Inferior parietal cortex (tissue), 1 donor: ENCODE measurements around the gene CHPT1.
"Not testable (repeated sequence)": the region's sequence is repeated elsewhere in the genome, so short reads cannot be mapped to it uniquely, and the experiment has no call there.

ENCODE experiments used
- DNase-seq: peaks from one replicate; pipeline ENCODE4 v3.0.0-alpha.2; 2016; ENCODE audit errors: extremely low spot score

Gene CHPT1

GRCh38 chr12:101720118-101720517, 22.7 kb downstream of the CHPT1 start:
- no peak for DNase-seq

- DNase-seq = no peak
Measured at GRCh38 chr12:101722392-101722791, 25.0 kb downstream of the CHPT1 start.

- no peak for DNase-seq
Measured at GRCh38 chr12:101727098-101727497, 29.7 kb downstream of the CHPT1 start.

DNA sequence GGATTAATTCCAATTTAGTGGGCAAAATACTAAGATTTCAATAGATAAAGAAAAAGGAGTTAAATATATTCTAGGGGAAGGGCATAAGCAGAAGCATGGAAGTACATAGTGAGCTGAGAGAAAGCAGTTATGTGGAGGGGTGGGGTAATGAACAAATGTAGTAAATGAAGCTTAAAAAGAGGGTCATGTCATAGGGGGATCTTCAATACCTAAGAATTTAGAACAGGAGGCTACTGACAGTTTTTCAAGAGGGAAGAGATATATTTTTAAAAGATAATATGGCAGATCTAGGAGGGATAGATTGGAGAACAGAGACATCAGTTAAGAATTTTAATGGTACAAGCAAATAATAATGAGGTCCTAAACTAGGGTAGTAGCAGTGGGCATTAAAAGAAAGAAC, 32.4 kb downstream of the CHPT1 start:
- no peak for DNase-seq

GRCh38 chr12:101732318-101732717, 34.9 kb downstream of the CHPT1 start:
- no peak for DNase-seq

- DNase-seq = no peak
Measured at GRCh38 chr12:101733166-101733565, 35.7 kb downstream of the CHPT1 start.

- DNase-seq = not testable (repeated sequence)
Measured at GRCh38 chr12:101734482-101734881, 37.0 kb downstream of the CHPT1 start.

DNA sequence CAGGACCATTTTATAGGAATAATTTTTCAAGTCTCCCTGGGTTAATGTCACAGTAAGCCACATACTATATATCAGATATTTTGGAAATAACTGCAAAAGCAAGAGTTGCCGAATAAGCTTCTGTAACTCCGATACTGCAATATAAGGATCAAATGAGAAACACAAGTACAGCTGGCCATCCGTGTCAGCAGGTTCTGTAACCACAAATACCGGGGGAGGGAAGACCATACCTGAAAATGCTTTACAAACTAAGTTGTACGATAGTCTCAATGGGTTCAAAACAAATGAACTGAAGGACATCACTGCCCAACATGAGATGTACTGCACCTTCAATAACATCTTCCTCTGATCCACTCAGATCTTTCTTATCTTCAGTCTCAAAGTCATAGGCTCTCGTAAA, 40.0 kb downstream of the CHPT1 start:
- no peak for DNase-seq

DNA sequence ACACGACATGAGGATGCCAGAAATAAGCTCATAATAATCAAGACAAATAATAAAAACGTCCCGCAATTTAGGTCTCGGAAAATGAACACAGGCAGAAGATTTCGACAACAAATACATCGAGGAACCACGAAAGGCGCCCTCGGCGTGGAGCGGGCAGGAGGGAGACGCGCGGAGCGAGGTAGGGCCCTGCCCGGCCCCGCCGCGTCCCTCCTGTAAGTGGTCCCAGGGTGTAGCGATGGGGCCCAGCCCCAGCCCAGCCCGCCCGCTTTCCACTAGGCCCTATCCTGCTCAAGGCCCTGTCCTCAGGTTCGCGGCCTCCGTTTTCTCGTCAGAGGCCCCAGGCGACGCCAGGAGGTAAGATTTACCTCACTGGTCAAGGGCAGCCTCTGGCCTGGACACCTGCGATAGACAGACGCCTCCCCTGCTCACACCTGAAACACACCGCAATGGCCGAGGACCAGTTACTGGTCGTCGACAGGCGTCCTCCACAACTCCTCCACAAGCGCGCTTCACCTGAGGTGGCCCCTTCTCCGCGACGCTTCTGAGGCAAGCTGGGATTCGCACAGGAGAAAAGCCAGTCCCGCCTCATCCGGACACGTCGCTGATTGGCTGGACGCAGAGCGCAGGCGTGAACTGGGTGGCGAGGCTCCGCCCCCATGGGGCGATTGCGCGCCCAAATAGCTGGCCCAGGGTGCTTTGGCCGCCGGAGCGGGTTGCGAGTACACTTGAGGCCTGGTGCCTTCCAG, 41.7 kb downstream of the CHPT1 start, which contains the start of gene SYCP3:
Gene SYCP3 (minus strand): TSS at position 543 of the 746 bp plus-strand sequence. CDS start 1,527 bp downstream, outside the sequence.
- DNase-seq = no peak

- no peak for DNase-seq
Measured at GRCh38 chr12:101740566-101740965, 43.1 kb downstream of the CHPT1 start.

GRCh38 chr12:101740980-101741379, 43.5 kb downstream of the CHPT1 start:
- DNase-seq = no peak

DNA sequence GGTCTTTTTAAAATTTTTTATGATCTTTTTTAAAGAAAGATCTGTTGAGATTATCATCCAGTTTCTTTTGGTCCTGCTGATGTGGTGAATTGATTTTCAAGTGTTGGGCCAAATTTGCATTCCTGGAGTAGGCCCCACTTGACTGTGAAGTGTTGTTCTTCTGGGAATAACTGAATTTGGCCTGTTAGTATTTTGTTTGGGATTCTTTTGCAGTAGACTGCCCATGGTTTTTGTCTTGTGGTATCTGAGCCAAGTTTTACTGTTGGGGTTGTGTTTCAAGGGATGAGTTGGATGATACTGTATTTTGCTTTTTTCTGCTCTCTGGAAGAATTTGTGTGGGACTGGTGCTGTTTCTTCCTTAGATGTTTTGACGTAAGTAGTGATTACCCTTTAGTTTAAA, 45.8 kb downstream of the CHPT1 start:
- DNase-seq = no peak

DNA sequence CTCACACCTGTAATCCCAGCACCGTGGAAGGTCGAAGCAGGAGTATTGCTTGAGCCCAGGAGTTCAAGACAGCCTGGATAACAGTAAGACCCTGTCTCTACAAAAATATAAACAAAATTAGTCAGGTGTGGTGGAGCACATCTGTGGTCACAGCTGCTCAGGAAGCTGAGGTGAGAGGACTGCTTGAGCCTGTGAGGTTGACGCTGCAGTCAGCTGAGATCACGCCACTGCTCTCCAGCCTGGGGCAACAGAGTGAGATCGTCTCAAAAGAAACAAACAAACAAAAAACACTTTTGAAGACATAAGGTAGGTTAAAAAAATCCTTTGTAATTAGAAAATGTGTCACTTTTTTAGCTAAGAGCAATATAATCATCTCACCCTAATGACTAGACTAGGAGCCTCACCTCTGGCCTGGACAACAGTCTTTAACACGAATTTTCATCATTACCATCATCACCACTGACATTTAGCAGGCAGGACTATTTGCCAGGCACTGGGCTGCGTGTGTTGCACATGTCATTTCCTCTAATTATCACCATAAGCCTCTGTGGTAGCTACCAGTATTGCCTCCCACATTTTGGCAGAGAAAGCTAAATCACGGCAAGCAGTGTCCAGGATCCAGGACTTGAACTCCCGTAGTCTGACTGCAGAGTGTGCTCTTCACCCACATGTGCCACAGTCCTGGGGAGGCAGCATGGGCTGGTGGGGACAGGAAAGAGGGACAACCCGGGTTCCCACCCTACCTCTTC, 46.5 kb downstream of the CHPT1 start:
- no peak for DNase-seq

DNA sequence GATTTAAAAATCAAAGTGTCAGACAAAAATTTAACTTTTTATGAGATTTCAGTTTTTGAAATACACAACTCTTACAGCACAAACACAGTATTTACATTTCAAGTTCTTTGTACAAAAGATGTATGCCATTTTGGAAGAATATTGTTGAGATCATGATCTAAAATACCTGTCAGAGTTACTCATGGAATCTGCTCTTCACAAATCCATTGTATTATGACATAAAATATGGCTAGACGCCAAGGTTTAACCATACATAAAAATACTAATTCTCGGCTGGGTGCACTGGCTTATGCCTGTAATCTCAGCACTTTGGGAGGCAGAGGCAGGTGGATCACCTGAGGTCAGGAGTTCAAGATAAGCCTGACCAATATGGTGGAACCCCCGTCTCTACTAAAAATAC, 48.0 kb downstream of the CHPT1 start:
- DNase-seq = no peak

- no peak for DNase-seq
Measured at GRCh38 chr12:101746196-101746595, 48.8 kb downstream of the CHPT1 start.

DNA sequence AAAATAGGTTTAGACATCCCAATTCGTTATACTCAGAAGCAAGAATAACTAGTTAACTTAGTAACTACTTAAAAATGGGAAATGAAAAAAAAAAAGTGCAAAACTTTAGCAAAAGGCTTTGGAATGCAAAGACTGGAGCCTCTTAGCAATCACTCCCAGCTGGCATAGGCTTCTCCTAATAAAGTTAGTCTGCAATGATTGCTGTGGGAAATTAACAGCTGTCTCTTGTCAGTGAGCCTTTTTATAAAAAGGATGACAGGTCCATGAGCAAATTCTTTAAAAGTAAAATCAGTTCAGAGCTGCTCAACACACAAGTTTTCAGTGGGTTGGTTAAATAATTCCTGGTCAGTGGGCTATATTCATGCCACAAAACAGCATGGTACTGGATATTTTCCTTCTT, 49.2 kb downstream of the CHPT1 start:
- no peak for DNase-seq

DNA sequence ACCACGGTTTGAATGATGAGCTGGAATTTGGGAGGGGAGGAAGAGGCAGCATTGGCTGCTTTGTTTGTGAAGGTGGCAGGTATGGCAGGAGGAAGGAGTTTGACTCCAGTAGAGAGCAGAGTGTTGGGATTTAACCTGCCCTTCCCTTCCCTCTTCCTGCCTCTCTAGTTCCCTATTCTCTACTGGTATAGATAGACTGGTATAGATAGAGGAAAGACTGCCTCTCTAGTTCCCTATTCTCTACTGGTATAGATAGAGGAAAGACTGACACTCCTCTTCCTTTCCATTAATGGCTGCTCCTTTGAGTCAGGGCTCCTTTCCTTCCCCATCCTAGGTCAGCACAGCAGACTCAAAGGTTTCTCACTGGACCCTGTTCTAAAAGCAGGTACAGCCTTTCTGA, 50.3 kb downstream of the CHPT1 start:
- no peak for DNase-seq

DNA sequence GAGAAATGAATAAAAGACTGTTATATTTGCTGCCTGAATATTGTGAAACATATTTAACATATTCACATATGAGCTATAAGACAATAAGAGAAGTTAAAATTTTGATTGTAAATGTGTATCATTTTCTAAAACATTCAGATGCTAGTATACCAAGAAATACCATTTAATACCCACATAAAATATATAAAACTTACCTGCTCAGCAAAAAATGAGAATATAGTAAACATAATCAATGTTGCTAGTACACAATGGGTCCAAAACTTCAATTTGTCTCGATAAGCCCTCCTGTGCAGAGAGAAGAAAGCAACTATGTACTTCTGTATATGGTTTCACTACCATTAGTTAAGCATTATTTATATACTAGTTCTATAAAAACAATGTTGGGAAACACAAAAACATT, 51.5 kb downstream of the CHPT1 start:
- no peak for DNase-seq

- no peak for DNase-seq
Measured at GRCh38 chr12:101749657-101750056, 52.2 kb downstream of the CHPT1 start.

DNA sequence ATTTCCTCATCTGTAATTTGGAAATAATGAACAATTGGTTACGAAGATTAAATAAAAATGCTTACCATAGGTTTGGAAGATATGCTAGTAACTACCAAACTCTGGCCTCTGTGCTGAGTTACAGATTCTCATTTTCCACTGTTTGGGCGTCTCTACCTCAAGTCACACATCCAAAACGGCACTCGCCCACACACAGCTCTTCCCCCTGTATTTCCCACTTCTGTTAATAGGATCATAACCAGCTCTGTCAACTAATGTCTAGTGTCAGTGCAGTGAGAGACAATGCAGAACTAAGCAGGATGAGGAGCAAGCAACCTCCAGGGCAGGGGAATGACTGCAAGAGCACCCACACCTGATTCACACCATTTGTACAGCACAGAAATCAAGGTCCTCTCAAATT, 52.7 kb downstream of the CHPT1 start:
- DNase-seq = no peak

DNA sequence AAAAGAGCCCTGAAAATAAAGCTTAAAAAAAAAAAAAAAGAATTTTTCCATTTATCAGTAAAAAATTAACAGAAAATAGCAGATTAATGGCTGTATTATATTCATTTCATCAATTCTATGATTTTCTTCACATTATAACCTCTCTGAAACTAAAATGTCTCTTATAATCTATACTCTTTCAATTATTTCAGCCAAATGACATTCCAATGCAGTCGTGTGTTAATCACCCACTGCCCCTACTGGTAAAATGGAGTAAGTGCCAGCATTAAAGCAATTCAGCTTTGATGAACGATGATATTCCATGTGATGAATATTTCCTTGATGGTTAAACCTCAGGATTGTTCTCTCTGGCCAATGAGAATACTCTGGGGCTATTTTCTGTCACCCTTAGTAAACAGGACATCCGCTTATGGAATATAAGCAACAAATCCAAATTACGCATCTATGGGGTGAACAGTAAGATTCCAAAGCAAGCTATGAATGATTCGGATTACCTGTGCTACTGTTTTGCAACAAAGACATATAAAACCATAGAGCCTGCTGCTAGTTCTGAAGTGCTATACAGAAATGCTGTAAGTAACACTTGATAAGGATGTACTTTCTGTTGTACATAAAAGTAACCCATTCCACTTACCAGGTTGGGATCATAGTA, 62.1 kb downstream of the CHPT1 start:
- DNase-seq = no peak

- no peak for DNase-seq
Measured at GRCh38 chr12:101761350-101761749, 63.9 kb downstream of the CHPT1 start.

DNA sequence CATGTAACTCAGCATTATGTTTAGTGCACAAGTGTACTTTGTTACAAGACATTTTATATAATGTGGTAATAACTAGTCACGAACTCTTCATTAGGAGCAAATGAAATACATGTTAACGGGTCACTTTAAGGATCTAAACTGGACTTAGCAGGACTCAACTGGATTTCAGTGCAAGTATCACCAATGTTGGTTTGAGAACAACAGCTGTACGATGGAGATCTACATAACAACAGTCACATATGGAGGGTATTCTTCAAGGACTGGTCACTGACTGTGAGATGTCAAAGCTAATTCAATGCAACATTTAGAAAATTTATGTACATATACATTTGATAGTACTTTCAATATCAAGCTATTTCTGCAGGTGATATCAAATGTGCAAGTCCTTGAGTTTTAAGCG, 64.3 kb downstream of the CHPT1 start:
- DNase-seq = no peak
